NCI-H345 treated with DMSO at 0.1 percent for 48 hours (cell line): ENCODE measurements around the gene DOCK4.
"Not testable (repeated sequence)": the region's sequence is repeated elsewhere in the genome, so short reads cannot be mapped to it uniquely, and the experiment has no call there.

Source experiments
- DNase-seq: peaks from one replicate; lab custom pipeline; 2025; ENCODE audit not compliant: unreplicated experiment; lab: John Stamatoyannopoulos, UW

Gene DOCK4

GRCh38 chr7:112137141-112138101, 68.8 kb downstream of the DOCK4 start:
- DNase-seq = no peak

GRCh38 chr7:112136271-112137008, 69.8 kb downstream of the DOCK4 start:
- DNase-seq = no peak

GRCh38 chr7:112135815-112136214, 70.4 kb downstream of the DOCK4 start:
- DNase-seq = no peak

- no peak for DNase-seq
Measured at GRCh38 chr7:112134039-112134438, 72.2 kb downstream of the DOCK4 start.

GRCh38 chr7:112133328-112133727, 72.9 kb downstream of the DOCK4 start:
- DNase-seq = no peak

- no peak for DNase-seq
Measured at GRCh38 chr7:112132051-112132694, 74.0 kb downstream of the DOCK4 start.

- DNase-seq = no peak
Measured at GRCh38 chr7:112130729-112131410, 75.3 kb downstream of the DOCK4 start.

GRCh38 chr7:112129655-112130323, 76.4 kb downstream of the DOCK4 start:
- DNase-seq = no peak

- not testable (repeated sequence) for DNase-seq
Measured at GRCh38 chr7:112128461-112129425, 77.5 kb downstream of the DOCK4 start.

GRCh38 chr7:112128041-112128440, 78.2 kb downstream of the DOCK4 start:
- not testable (repeated sequence) for DNase-seq

GRCh38 chr7:112125250-112125649, 80.9 kb downstream of the DOCK4 start:
- no peak for DNase-seq

GRCh38 chr7:112124061-112124766, 82.0 kb downstream of the DOCK4 start:
- DNase-seq = no peak

- DNase-seq = no peak
Measured at GRCh38 chr7:112122798-112123197, 83.4 kb downstream of the DOCK4 start.

- no peak for DNase-seq
Measured at GRCh38 chr7:112122144-112122543, 84.1 kb downstream of the DOCK4 start.

GRCh38 chr7:112121318-112121717, 84.9 kb downstream of the DOCK4 start:
- DNase-seq = no peak

- no peak for DNase-seq
Measured at GRCh38 chr7:112120696-112121217, 85.4 kb downstream of the DOCK4 start.

GRCh38 chr7:112118581-112119566, 87.3 kb downstream of the DOCK4 start:
- no peak for DNase-seq
